Measurements from ENCODE around the gene RANGAP1.

The RANGAP1 gene

DNA sequence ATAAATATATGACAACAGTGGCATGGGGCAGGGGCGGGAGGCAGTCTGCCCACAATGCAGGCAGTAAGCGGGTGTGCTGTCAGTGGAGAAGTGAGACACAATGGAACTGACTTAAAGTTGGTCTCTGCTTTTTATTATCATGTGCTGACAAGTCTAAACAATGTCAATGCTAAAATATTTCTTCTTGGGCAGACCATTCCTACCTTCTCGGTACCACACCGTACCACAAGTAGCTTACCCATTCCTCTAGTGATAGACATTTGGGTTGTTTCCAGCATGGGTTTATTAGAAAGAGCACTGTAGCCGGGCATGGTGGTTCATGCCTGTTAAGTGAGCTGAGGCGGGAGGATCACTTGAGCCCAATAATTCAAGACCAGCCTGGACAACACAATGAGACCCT, 42.6 kb downstream of the RANGAP1 start:
- Histone ChIP-seq H3K9me3 (no peaks in the 10 kb centered on the region), H3K4me1 (ENCODE audit: control insufficient read depth in 1 of 2, insufficient read depth in 1 of 2, low read depth in 1 of 2, low read length in 1 of 2) (no peaks in the 10 kb centered on the region), H3K27me3 (no peaks in the 10 kb centered on the region), H3K27ac (no peak overlapping the region), H3K36me3 (peaks cover 43% of the 10 kb centered on the region), H3K4me3 (ENCODE audit: low read depth in 1 of 2, low read length in 1 of 2) (no peak overlapping the region)
- TF ChIP-seq, protein P1, sequence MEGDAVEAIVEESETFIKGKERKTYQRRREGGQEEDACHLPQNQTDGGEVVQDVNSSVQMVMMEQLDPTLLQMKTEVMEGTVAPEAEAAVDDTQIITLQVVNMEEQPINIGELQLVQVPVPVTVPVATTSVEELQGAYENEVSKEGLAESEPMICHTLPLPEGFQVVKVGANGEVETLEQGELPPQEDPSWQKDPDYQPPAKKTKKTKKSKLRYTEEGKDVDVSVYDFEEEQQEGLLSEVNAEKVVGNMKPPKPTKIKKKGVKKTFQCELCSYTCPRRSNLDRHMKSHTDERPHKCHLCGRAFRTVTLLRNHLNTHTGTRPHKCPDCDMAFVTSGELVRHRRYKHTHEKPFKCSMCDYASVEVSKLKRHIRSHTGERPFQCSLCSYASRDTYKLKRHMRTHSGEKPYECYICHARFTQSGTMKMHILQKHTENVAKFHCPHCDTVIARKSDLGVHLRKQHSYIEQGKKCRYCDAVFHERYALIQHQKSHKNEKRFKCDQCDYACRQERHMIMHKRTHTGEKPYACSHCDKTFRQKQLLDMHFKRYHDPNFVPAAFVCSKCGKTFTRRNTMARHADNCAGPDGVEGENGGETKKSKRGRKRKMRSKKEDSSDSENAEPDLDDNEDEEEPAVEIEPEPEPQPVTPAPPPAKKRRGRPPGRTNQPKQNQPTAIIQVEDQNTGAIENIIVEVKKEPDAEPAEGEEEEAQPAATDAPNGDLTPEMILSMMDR (IDR thresholded peaks at IDR 0.05), result no peak

DNA sequence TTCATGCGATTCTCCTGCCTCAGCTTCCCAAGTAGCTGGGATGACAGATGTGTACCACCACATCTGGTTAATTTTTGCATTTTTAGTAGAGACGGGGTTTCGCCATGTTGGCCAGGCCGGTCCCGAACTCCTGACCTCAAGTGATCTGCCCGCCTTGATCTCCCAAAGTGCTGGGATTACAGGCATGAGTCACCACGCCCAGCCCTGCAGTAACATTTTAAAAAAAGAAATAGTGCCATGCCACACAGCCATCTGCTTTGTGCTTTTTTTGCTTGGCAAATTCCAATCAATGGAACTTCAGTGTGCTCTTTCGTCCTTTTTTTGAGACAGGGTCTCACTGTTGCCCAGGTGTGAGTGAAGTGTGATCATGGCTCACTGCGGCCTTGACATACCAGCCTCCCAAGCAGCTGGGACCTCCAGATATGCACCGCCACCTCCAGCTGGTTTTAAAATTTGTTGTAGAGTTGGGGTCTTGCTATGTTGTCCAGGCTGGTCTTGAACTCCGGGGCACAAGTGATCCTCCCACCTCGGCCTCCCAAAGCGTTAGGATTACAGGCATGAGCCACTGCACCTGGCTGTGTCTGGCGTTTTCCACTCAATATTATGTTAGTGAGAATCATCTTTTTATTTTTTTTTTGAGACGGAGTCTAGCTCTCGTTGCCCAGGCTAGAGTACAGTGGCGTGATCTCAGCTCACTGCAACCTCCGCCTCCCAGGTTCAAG, 43.4 kb downstream of the RANGAP1 start:
- H3K4me3 ChIP-seq (ENCODE audit: low read depth in 1 of 2, low read length in 1 of 2), result no peak overlapping the region

DNA sequence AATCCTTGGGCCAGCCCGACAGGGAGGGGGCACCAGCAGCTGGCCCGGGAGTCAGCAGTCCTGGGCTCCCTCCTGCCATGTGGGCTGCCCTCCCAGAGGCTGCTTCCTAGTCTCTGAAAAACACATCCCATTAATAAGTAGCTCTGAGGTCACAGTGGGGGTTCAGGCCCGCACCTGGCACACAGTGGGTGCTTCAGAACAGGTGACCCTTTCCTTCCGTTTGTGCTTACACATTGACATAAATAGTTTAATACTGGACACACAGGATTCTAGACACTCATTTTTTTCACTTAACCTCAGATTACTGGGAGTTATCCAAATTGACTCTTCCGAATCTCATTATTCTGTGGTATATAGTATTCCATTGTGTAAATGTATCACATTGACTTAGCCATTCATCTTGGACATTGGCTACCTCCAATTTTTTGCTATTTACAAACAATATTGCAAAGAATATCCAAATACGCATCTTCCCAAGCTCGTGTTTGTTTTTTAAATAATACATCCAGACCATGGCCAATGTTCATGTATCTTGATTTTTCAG, 44.8 kb downstream of the RANGAP1 start:
- H3K36me3 ChIP-seq, result peaks cover 24% of the 10 kb centered on the region
- H3K27me3 ChIP-seq, result peaks cover 4% of the 10 kb centered on the region
- H3K4me3 ChIP-seq (ENCODE audit: low read depth in 1 of 2, low read length in 1 of 2), result no peak overlapping the region
- no peak overlapping the region for H3K27ac ChIP-seq
- no peaks in the 10 kb centered on the region for H3K9me3 ChIP-seq
- TF ChIP-seq, protein P1 (IDR thresholded peaks at IDR 0.05), result no peak
- peaks cover 10 to 11% of the 10 kb centered on the region in 2 experiments for H3K4me1 ChIP-seq (ENCODE audit: control insufficient read depth in 1 of 2, insufficient read depth in 1 of 2, low read depth in 1 of 2, low read length in 1 of 2)

More for the DNA sequence above, 43.4 kb downstream of the RANGAP1 start:
- TF ChIP-seq, protein P1 (IDR thresholded peaks at IDR 0.05), result no peak
- peaks cover 4% of the 10 kb centered on the region for H3K27me3 ChIP-seq
- no peaks in the 10 kb centered on the region for H3K9me3 ChIP-seq
- no peak overlapping the region for H3K27ac ChIP-seq
- H3K36me3 ChIP-seq, result peaks cover 35% of the 10 kb centered on the region
- H3K4me1 ChIP-seq (ENCODE audit: control insufficient read depth in 1 of 2, insufficient read depth in 1 of 2, low read depth in 1 of 2, low read length in 1 of 2), result peaks cover 5% of the 10 kb centered on the region in 2 experiments

DNA sequence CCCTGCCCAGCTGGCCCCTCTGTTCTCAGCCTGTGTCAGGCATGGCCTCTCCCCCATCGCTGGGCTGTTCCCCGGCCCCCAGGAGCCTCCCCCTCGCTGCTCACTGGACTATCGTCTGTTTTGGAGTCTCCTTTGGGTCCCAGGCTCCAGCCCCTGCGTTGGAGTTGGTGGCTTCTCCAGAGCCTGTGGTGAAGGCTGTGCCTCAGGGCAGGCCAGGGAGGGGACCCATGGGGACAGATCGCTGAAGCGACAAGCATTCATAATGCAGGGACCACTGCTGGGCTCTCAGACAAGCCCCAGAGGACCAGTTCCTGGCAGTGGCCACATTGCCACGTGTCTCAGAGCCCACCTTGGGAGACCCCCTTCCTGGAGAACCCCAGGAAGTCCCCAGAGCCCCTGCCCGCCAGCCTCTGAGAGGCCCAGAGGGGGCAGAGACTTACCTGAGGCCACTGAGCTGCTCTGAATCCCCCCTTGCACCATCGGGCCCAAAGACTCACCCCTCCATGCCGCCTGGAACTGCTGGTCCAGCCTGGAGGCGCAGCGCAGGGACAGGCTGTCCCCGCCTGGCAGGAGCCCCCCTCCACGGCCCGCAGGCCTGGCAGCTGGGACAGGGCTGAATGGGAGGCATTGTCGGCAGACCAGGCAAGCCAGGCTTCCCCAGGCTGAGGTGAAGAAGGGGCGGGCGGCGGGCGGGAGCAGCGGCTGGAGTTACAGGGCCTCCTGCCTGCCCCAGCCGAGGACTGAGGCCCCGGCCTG, 45.4 kb downstream of the RANGAP1 start, which contains the start of gene CHADL:
TSS of gene CHADL (minus strand) at position 555 of the 756 bp plus-strand sequence. CDS start at position 505, 50 bp downstream.
- peaks cover 10 to 11% of the 10 kb centered on the region in 2 experiments for H3K4me1 ChIP-seq (ENCODE audit: control insufficient read depth in 1 of 2, insufficient read depth in 1 of 2, low read depth in 1 of 2, low read length in 1 of 2)
- no peak within 1 kb of the TSS for H3K4me3 ChIP-seq (ENCODE audit: low read depth in 1 of 2, low read length in 1 of 2)
- no peak within 1 kb of the TSS for H3K27ac ChIP-seq
- H3K36me3 ChIP-seq, result peaks cover 17% of the 10 kb centered on the region
- no peaks in the 10 kb centered on the region for H3K9me3 ChIP-seq
- TF ChIP-seq, protein P1 (IDR thresholded peaks at IDR 0.05), result no peak
- H3K27me3 ChIP-seq, result peaks cover 4% of the 10 kb centered on the region

DNA sequence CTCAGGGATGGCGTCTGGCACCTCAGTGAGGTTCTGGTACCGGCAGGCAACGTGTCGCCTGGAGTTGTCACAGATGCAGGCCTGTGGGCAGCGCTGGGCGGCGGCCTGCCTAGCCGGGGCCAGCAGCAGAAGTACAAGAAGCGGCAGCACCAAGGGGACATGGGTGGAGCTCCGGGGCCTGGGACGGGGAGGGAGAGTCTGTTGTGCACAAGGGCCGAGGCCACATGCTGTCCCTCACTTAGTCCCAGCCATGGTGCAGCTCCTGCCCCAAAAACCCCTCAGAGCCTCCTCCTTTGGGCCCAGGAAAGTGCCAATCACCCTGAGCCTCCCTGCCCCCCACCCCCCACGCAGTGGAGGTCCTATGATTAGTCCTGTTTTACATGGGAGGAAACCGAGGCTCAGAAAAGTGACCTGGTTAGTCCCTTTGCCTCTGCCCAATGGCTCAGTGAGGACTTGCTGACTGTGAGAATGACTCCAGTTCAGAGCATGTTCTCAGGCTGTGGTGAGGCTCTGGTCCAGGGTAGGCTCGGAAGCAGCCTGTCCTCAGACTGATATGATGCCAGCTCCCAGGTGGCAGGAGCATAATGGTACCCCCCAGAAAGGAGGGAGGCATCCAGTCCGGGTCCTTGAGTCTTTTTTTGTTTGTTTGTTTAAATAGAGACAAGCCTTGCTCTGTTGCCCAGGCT, 46.4 kb downstream of the RANGAP1 start:
- TF ChIP-seq, protein P1 (IDR thresholded peaks at IDR 0.05), result no peak
- peaks cover 10 to 11% of the 10 kb centered on the region in 2 experiments for H3K4me1 ChIP-seq (ENCODE audit: control insufficient read depth in 1 of 2, insufficient read depth in 1 of 2, low read depth in 1 of 2, low read length in 1 of 2)

More for the DNA sequence above, 46.4 kb downstream of the RANGAP1 start:
- Histone ChIP-seq H3K9me3 (no peaks in the 10 kb centered on the region), H3K27ac (no peak overlapping the region), H3K27me3 (peaks cover 4% of the 10 kb centered on the region), H3K4me3 (ENCODE audit: low read depth in 1 of 2, low read length in 1 of 2) (no peak overlapping the region), H3K36me3 (peaks cover 7% of the 10 kb centered on the region)
